Ramos (cell line): Measurements from ENCODE around the gene TRAF3.

Experiments
- in situ Hi-C: fragments of 300-500 bp; cut with MboI; formaldehyde crosslinking; loops from one replicate; pipeline ENCODE4 v1.14.3; 2022; ENCODE audit warnings: low sequenced_read_pairs; ENCODE audit not compliant: unreplicated experiment

Gene TRAF3

GRCh38 chr14:102776761-102777710 is at the start of gene TRAF3:
Gene TRAF3 (plus strand): TSS chr14:102777449. CDS start chr14:102870202, 92,753 bp downstream.
- in situ Hi-C loops: no loop called here

- in situ Hi-C loops: no loop called here
Measured at GRCh38 chr14:102728501-102728900, 48.7 kb upstream of the TRAF3 start.

GRCh38 chr14:102729268-102729667 is 48.0 kb upstream of the TRAF3 start:
- in situ Hi-C loops: no loop called here

GRCh38 chr14:102729825-102730224 is 47.4 kb upstream of the TRAF3 start:
- in situ Hi-C loops: no loop called here

- in situ Hi-C loops: no loop called here
Measured at GRCh38 chr14:102731101-102731870, 46.0 kb upstream of the TRAF3 start.

- in situ Hi-C loops: no loop called here
Measured at GRCh38 chr14:102731871-102732800, 45.1 kb upstream of the TRAF3 start.

- in situ Hi-C loops: no loop called here
Measured at GRCh38 chr14:102732924-102733323, 44.3 kb upstream of the TRAF3 start.

GRCh38 chr14:102733326-102733725 is 43.9 kb upstream of the TRAF3 start:
- in situ Hi-C loops: no loop called here

- in situ Hi-C loops: no loop called here
Measured at GRCh38 chr14:102734436-102734835, 42.8 kb upstream of the TRAF3 start.

- in situ Hi-C loops: no loop called here
Measured at GRCh38 chr14:102736956-102737355, 40.3 kb upstream of the TRAF3 start.

GRCh38 chr14:102737402-102738372 is 39.6 kb upstream of the TRAF3 start:
- in situ Hi-C loops: no loop called here

- in situ Hi-C loops: no loop called here
Measured at GRCh38 chr14:102738373-102739189, 38.7 kb upstream of the TRAF3 start.

GRCh38 chr14:102739190-102739469 is 38.1 kb upstream of the TRAF3 start:
- in situ Hi-C loops: no loop called here

- in situ Hi-C loops: no loop called here
Measured at GRCh38 chr14:102746634-102747438, 30.4 kb upstream of the TRAF3 start.

GRCh38 chr14:102748806-102749205 is 28.4 kb upstream of the TRAF3 start:
- in situ Hi-C loops: no loop called here

- in situ Hi-C loops: no loop called here
Measured at GRCh38 chr14:102749393-102750305, 27.6 kb upstream of the TRAF3 start.

- in situ Hi-C loops: no loop called here
Measured at GRCh38 chr14:102750376-102750775, 26.9 kb upstream of the TRAF3 start.
